Natural killer cell (primary cell): ENCODE results near the gene SPRY1. TPM values are rescaled to one million over a fixed set of nuclear protein-coding genes. Genes with fewer than 3 reads are reported as not detected.

Experiments
- ATAC-seq, 3 donors: fragments of 150-1000 bp in 2 of 3; fragments of 200-7000 bp in 1 of 3; cut with Tn5 transposase; 1 replicate in 1 of 3; 2 replicates in 2 of 3; pipeline ENCODE4 v1.10.0; 2021; ENCODE audit warnings: mild to moderate bottlenecking in 2 of 3, moderate library complexity in 2 of 3
- DNase-seq, 2 donors: peaks; one replicate each; pipeline versions ENCODE4 v3.0.0 to v3.0.0-alpha.2; 2013 to 2021; ENCODE audit warnings: mixed read lengths in 1 of 2
- H3K27ac ChIP-seq: one replicate; pipeline ENCODE4 v1.5.1; 2013; ENCODE audit warnings: mild to moderate bottlenecking, low read length
- H3K27me3 ChIP-seq: one replicate; pipeline ENCODE4 v1.6.1; 2013; ENCODE audit warnings: low read length; ENCODE audit not compliant: control insufficient read depth, insufficient read depth
- H3K36me3 ChIP-seq: one replicate; pipeline ENCODE4 v1.6.1; 2013; ENCODE audit warnings: low read length; ENCODE audit not compliant: control insufficient read depth, insufficient read depth
- H3K4me1 ChIP-seq: one replicate; pipeline ENCODE4 v1.6.1; 2013; ENCODE audit warnings: low read length; ENCODE audit not compliant: control insufficient read depth, insufficient read depth
- H3K4me3 ChIP-seq: one replicate; pipeline ENCODE4 v1.5.1; 2013; ENCODE audit warnings: low read length
- H3K9me3 ChIP-seq: one replicate; pipeline ENCODE4 v1.6.1; 2013; ENCODE audit warnings: low read length; ENCODE audit not compliant: control insufficient read depth, insufficient read depth
- H3K27ac Mint-ChIP-seq, 2 donors: one replicate each; pipeline ENCODE4 v1.8.0; 2022; ENCODE audit warnings: mild to moderate bottlenecking in 2 of 2, mixed read lengths in 2 of 2, moderate library complexity in 1 of 2
- H3K27me3 Mint-ChIP-seq, 2 donors: one replicate each; pipeline ENCODE4 v1.8.0; 2022; ENCODE audit warnings: low read depth in 2 of 2, mixed read lengths in 2 of 2
- H3K36me3 Mint-ChIP-seq: one replicate; pipeline ENCODE4 v1.8.0; 2022; ENCODE audit warnings: mixed read lengths
- H3K4me1 Mint-ChIP-seq, 2 donors: one replicate each; pipeline ENCODE4 v1.8.0; 2022; ENCODE audit warnings: mixed read lengths in 2 of 2
- H3K4me3 Mint-ChIP-seq: one replicate; pipeline ENCODE4 v1.8.0; 2022; ENCODE audit warnings: mild to moderate bottlenecking, moderate library complexity, mixed read lengths
- H3K9me3 Mint-ChIP-seq, 2 donors: one replicate each; pipeline ENCODE4 v1.8.0; 2022; ENCODE audit warnings: mixed read lengths in 2 of 2
- CTCF ChIP-seq: fragments of 200-600 bp; IDR thresholded peaks from one replicate; pipeline ENCODE4 v1.8.0; 2022; ENCODE audit warnings: antibody characterized with exemption
- WGBS: methylation state at CpG from one replicate; pipeline ENCODE4 v1.1.7; 2013; ENCODE audit warnings: missing lambda C conversion rate; ENCODE audit not compliant: insufficient coverage; 5-methylcytosine and 5-hydroxymethylcytosine counted together
- intact Hi-C: fragments of 100-400 bp; cut with micrococcal nuclease; formaldehyde crosslinking; loops from one replicate; pipeline ENCODE4 v1.14.2; 2022
- total RNA-seq, 4 donors: library from RNA; stranded (reverse); fragments of 120-200 nt in 1 of 4; gene quantifications; one replicate each; pipeline versions ENCODE4 v1.2.3 to v1.2.4, GENCODE V29; 2013 to 2022

The SPRY1 gene
- total RNA-seq, 3 donors from 2014 or later (not counting 1 experiment from before 2014, with no cell fraction given) = 8.7 to 9.8 (median 9.5) TPM

DNA sequence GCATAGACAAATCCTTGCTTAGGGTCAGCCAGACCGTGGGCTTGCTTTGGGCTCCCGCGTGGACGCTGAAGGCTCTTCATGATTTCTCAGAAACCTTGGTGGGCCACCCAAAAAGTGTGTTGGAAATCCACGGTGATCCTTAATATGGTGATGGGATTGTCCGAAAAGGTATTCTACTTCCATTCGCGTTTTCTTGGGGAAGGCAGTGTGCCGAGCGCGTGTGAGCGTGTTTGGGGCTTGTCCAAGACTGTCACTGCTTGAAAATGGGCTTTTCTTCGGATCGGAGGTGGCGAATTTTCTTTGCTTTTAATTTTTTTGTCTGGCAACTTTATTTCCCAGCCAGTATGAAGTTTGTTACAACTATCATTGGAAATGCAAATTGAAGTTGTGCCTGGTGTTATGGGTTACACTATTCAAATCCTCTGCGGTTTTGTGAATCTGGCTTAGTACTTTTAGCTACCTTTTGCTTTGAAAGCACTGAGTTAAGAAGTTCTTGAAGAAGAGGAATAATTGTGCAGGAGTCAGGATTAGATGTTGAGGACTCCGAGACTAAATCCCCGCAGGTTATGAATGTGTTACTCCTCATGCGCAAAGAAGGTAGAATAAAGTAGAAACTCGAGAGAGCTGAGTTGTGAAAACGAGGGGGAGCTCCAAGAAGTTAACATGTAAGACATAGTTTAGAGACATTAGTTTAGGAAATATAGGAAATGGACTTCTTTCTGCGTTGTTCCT, 3.2 kb downstream of the SPRY1 start:
- Mint-ChIP-seq H3K4me3 (peak overlapping the region; percentile 90), H3K4me1 (peaks cover 29 to 36% of the 10 kb centered on the region in 2 donors), H3K36me3 (no peaks in the 10 kb centered on the region), H3K9me3 (no peaks in the 10 kb centered on the region), H3K27ac (peak overlapping the region; percentile 74 to 84), H3K27me3 (peaks cover 16% of the 10 kb centered on the region in 2 donors)
- no peak overlapping the region for H3K27ac ChIP-seq
- no peaks in the 10 kb centered on the region for H3K9me3 ChIP-seq
- H3K27me3 ChIP-seq = peaks cover 10% of the 10 kb centered on the region
- intact Hi-C loops = no loop called here
- peak in 1 of 2 donors; percentile 16 for DNase-seq
- H3K4me1 ChIP-seq = peaks cover 25% of the 10 kb centered on the region
- no peaks in the 10 kb centered on the region for H3K36me3 ChIP-seq
- whole genome bisulfite sequencing = 7% methylated on average over 22 of the region's 22 CpGs
- H3K4me3 ChIP-seq = peak overlapping the region; percentile 56
- no peak for TF ChIP-seq CTCF
- ATAC-seq = no peak

GRCh38 chr4:123401271-123402120, 4.9 kb downstream of the SPRY1 start:
- Mint-ChIP-seq H3K4me3 (peak overlapping the region; percentile 9), H3K4me1 (peaks cover 25 to 32% of the 10 kb centered on the region in 2 donors), H3K27me3 (peaks cover 16% of the 10 kb centered on the region in 2 donors), H3K9me3 (no peaks in the 10 kb centered on the region), H3K27ac (no peak overlapping the region), H3K36me3 (no peaks in the 10 kb centered on the region)
- peaks cover 25% of the 10 kb centered on the region for H3K4me1 ChIP-seq
- ATAC-seq (no peak), DNase-seq (no peak)
- no peak for TF ChIP-seq CTCF
- no peaks in the 10 kb centered on the region for H3K36me3 ChIP-seq
- intact Hi-C loops = no loop called here
- H3K4me3 ChIP-seq = no peak overlapping the region
- no peak overlapping the region for H3K27ac ChIP-seq
- no peaks in the 10 kb centered on the region for H3K9me3 ChIP-seq
- peaks cover 10% of the 10 kb centered on the region for H3K27me3 ChIP-seq
- WGBS = 87% methylated on average over 9 of the region's 9 CpGs

DNA sequence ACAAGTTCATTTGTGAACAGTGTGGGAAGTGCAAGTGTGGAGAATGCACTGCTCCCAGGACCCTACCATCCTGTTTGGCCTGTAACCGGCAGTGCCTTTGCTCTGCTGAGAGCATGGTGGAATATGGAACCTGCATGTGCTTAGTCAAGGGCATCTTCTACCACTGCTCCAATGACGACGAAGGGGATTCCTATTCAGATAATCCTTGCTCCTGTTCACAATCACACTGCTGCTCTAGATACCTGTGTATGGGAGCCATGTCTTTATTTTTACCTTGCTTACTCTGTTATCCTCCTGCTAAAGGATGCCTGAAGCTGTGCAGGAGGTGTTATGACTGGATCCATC, 5.5 kb downstream of the SPRY1 start:
- DNase-seq (no peak), ATAC-seq (no peak)
- H3K4me3 ChIP-seq = no peak overlapping the region
- H3K27ac Mint-ChIP-seq = no peak overlapping the region
- peaks cover 10% of the 10 kb centered on the region for H3K27me3 ChIP-seq
- no peaks in the 10 kb centered on the region for H3K36me3 Mint-ChIP-seq
- H3K36me3 ChIP-seq = no peaks in the 10 kb centered on the region
- TF ChIP-seq CTCF = no peak
- intact Hi-C loops = no loop called here
- H3K27me3 Mint-ChIP-seq = peaks cover 16% of the 10 kb centered on the region in 2 donors
- H3K9me3 ChIP-seq = no peaks in the 10 kb centered on the region
- WGBS = 91% methylated on average over 3 of the region's 3 CpGs
- no peak overlapping the region for H3K27ac ChIP-seq
- peaks cover 19 to 26% of the 10 kb centered on the region in 2 donors for H3K4me1 Mint-ChIP-seq
- H3K4me3 Mint-ChIP-seq = no peak overlapping the region
- peaks cover 23% of the 10 kb centered on the region for H3K4me1 ChIP-seq
- no peaks in the 10 kb centered on the region for H3K9me3 Mint-ChIP-seq
